ENCODE measurements around the gene ALG14. TPM values are rescaled to one million over a fixed set of nuclear protein-coding genes. Genes with fewer than 3 reads are reported as not detected.
"Not testable (repeated sequence)": the region's sequence is repeated elsewhere in the genome, so short reads cannot be mapped to it uniquely, and the experiment has no call there.

The ALG14 gene
- polyA plus RNA-seq, 3 donors from 2014 or later = 3.1 to 5.4 (median 3.2) TPM

- H3K36me3 Mint-ChIP-seq = peaks cover 4 to 15% (median 11%) of the 10 kb centered on the region in 3 donors
Observed at GRCh38 chr1:95022644-95022926, 50.2 kb downstream of the ALG14 start.

GRCh38 chr1:95021805-95022643 lies 50.7 kb downstream of the ALG14 start:
- H3K4me1 Mint-ChIP-seq = no peaks in the 10 kb centered on the region
- H3K27me3 Mint-ChIP-seq (ENCODE audit: low read depth in 3 of 3) = no peaks in the 10 kb centered on the region
- DNase-seq = no peak
- H3K27ac Mint-ChIP-seq = no peak overlapping the region
- peaks cover 4 to 20% (median 11%) of the 10 kb centered on the region in 3 donors for H3K36me3 Mint-ChIP-seq
- H3K4me3 Mint-ChIP-seq = no peak overlapping the region
- H3K9me3 Mint-ChIP-seq = no peaks in the 10 kb centered on the region

More at GRCh38 chr1:95022644-95022926, 50.2 kb downstream of the ALG14 start:
- no peaks in the 10 kb centered on the region for H3K27me3 Mint-ChIP-seq (ENCODE audit: low read depth in 3 of 3)
- H3K4me3 Mint-ChIP-seq = no peak overlapping the region
- no peaks in the 10 kb centered on the region for H3K9me3 Mint-ChIP-seq
- no peaks in the 10 kb centered on the region for H3K4me1 Mint-ChIP-seq
- no peak overlapping the region for H3K27ac Mint-ChIP-seq
- DNase-seq = no peak

DNA sequence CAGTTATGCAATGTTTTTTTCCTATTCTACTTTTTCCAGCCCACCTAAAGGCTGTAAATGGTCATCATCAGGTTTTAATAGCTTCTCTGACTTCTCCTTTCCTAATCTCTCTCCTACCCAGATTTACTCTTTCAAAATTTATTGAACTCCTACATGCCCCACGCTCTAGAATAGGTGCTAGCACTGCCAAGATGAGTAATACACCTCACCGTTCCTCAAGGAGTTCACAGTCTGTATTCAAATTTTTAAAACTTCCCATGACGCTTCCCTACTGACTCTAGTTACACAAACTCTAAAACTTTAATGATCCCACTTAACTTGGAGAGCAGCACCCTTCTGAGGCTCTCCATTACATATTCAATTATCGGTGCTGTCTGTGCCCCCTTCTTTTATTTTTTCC lies 51.6 kb downstream of the ALG14 start:
- peaks cover 1 to 13% (median 7%) of the 10 kb centered on the region in 3 donors for H3K36me3 Mint-ChIP-seq
- no peaks in the 10 kb centered on the region for H3K9me3 Mint-ChIP-seq
- no peak overlapping the region for H3K27ac Mint-ChIP-seq
- DNase-seq = no peak
- H3K27me3 Mint-ChIP-seq (ENCODE audit: low read depth in 3 of 3) = no peaks in the 10 kb centered on the region
- H3K4me1 Mint-ChIP-seq = no peaks in the 10 kb centered on the region
- no peak overlapping the region for H3K4me3 Mint-ChIP-seq

DNA sequence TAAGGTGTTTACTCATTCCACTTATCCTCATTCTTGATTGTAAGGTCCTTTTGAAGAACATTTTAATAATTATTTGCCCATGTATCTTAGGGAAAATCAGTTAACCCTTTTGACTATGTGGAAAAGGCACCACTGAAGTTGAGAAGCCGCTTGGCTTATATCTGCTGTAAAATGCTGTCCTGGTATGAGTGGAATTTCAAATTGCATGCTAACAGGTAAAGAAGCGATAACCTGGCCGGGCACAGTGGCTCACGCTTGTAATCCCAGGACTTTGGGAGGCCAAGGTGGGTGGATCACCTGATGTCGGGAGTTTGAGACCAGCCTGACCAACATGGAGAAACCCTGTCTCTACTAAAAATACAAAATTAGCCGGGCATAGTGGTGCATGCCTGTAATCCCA lies 53.3 kb downstream of the ALG14 start:
- H3K4me3 Mint-ChIP-seq; DNase-seq; H3K4me1 Mint-ChIP-seq; H3K27ac Mint-ChIP-seq; H3K36me3 Mint-ChIP-seq; H3K27me3 Mint-ChIP-seq (ENCODE audit: low read depth in 3 of 3); H3K9me3 Mint-ChIP-seq: not testable (repeated sequence)

- Mint-ChIP-seq H3K9me3 (peaks cover 0 to 2% (median 0%) of the 10 kb centered on the region in 6 donors), H3K27me3 (ENCODE audit: low read depth in 3 of 3) (no peaks in the 10 kb centered on the region), H3K4me1 (no peaks in the 10 kb centered on the region), H3K27ac (no peak overlapping the region), H3K4me3 (no peak overlapping the region), H3K36me3 (peaks cover 0 to 5% (median 0%) of the 10 kb centered on the region in 3 donors)
- DNase-seq = no peak
Observed at GRCh38 chr1:95018602-95019369, 54.0 kb downstream of the ALG14 start.

DNA sequence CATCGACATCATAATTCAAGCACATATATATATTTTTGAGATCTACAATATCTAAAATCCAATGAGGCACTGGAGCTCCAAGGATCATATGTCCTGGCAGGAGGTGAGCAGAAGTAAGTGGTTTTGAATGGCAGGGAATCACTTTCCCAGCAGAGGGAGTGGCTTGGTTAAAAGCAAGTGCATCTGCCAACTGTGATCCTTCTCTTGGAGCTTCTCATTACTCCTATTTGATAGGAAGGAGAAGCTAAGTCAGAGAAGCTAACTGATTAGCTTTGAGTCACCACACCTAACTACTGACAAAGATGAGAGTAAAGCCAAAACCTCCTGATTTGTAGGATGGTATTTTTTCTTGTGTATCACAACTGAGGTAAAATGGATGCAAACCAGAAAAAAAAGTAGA lies 55.0 kb downstream of the ALG14 start:
- Mint-ChIP-seq H3K27ac (no peak overlapping the region), H3K4me1 (no peaks in the 10 kb centered on the region), H3K9me3 (peaks cover 0 to 2% (median 0%) of the 10 kb centered on the region in 6 donors), H3K27me3 (ENCODE audit: low read depth in 3 of 3) (no peaks in the 10 kb centered on the region), H3K36me3 (peaks cover 0 to 5% (median 0%) of the 10 kb centered on the region in 3 donors), H3K4me3 (no peak overlapping the region)
- DNase-seq = no peak

GRCh38 chr1:95015076-95015475 lies 57.7 kb downstream of the ALG14 start:
- Mint-ChIP-seq H3K36me3 (peaks cover 0 to 5% (median 0%) of the 10 kb centered on the region in 3 donors), H3K4me3 (no peak overlapping the region), H3K27me3 (ENCODE audit: low read depth in 3 of 3) (no peaks in the 10 kb centered on the region), H3K27ac (no peak overlapping the region), H3K4me1 (no peaks in the 10 kb centered on the region), H3K9me3 (peaks cover 0 to 2% (median 0%) of the 10 kb centered on the region in 6 donors)
- DNase-seq = no peak

DNA sequence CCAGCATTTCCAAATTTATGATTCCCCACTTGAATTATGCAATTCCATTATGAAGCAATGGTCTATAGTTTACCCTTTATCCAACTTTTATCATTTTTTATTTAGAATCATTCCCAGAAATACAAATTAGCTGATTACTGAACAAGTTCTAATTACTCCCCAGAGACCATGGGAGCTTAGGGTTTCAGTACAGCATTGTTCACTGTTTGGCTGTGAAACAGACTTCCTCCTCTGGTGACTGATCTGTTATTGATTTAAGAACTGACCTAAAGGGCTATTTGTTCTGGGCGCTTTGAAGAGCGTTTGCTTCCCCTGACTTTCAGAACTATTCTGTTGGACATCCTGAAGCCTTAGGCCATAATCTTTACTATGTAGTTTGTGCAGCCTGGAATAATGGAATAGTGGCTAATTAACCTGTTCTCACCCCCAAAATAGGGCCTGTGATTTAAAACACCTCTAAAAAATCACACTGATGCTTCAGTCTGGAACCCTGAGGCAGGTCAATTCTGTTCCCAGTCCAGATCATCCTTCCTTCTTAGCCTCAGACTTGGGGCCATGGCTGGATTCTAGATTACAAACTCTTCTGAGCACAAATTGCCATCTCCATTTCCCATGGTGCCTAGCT lies 58.7 kb downstream of the ALG14 start:
- Mint-ChIP-seq H3K9me3 (peaks cover 0 to 2% (median 0%) of the 10 kb centered on the region in 6 donors), H3K4me3 (no peak overlapping the region), H3K27ac (no peak overlapping the region), H3K4me1 (no peaks in the 10 kb centered on the region), H3K36me3 (peaks cover 0 to 5% (median 0%) of the 10 kb centered on the region in 3 donors), H3K27me3 (ENCODE audit: low read depth in 3 of 3) (no peaks in the 10 kb centered on the region)
- DNase-seq = no peak

DNA sequence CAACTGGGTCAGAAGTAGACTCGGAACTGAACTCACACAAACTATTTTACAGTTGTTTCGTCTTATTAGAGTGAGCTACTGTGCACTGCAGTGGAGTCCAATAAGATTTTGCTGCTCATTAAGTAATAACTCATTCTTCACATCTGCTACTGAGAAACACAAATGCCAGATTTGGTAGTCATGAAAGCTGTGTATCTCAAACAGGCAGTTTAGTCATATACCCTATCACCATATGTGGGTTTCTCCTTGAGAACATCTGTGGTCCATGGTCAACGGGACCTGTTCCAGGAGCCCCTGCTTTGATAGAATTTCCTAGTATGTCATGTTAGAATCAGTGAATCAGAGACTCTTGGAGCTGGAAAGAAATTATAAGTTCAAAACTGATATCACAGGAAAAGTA lies 60.4 kb downstream of the ALG14 start:
- Mint-ChIP-seq H3K36me3 (peaks cover 0 to 4% (median 0%) of the 10 kb centered on the region in 3 donors), H3K27me3 (ENCODE audit: low read depth in 3 of 3) (no peaks in the 10 kb centered on the region), H3K4me1 (no peaks in the 10 kb centered on the region), H3K9me3 (peaks cover 0 to 2% (median 0%) of the 10 kb centered on the region in 6 donors), H3K4me3 (no peak overlapping the region), H3K27ac (no peak overlapping the region)
- DNase-seq = no peak

DNA sequence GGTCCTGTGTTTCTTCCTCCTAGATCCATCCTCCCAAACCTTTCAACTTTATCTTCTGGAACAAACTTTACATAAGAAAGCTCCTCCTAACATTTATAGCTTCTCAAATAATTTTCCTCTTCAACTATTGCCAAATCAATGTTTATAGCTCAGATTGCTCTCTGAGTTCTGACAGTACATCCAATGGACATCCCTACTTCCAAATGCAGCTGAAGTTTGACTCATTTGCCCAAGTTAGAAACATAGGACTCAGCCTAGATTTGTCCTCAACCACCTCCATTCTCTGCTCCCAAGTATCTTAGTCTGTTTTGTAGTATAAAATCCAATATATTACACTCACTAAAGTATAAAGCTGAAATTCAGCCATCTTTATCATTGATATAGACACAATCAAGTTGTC lies 62.6 kb downstream of the ALG14 start:
- H3K4me1 Mint-ChIP-seq = no peaks in the 10 kb centered on the region
- no peaks in the 10 kb centered on the region for H3K27me3 Mint-ChIP-seq (ENCODE audit: low read depth in 3 of 3)
- DNase-seq = no peak
- no peaks in the 10 kb centered on the region for H3K36me3 Mint-ChIP-seq
- no peak overlapping the region for H3K4me3 Mint-ChIP-seq
- no peaks in the 10 kb centered on the region for H3K9me3 Mint-ChIP-seq
- no peak overlapping the region for H3K27ac Mint-ChIP-seq

DNA sequence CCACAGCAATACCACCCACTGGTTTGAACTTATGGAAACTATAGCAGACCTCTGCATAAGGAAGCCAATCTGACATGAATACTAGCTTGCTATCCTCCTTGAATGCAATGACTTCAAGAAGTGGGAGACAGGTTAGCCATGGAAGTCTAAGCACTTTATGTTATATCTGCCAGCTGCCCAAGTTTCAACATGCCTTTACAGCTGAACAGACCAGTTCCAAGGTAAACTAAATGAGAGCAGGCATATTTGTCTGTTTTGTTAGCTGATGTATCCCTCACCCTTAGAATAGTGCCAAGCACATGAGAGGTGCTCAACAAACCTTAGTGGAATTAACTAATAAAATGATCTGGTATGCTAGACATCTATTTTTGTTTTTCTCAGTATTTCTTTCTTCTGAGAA lies 65.1 kb downstream of the ALG14 start:
- Mint-ChIP-seq H3K9me3 (no peaks in the 10 kb centered on the region), H3K36me3 (no peaks in the 10 kb centered on the region), H3K4me1 (no peaks in the 10 kb centered on the region), H3K27me3 (ENCODE audit: low read depth in 3 of 3) (no peaks in the 10 kb centered on the region), H3K27ac (no peak overlapping the region), H3K4me3 (no peak overlapping the region)
- DNase-seq = no peak

DNA sequence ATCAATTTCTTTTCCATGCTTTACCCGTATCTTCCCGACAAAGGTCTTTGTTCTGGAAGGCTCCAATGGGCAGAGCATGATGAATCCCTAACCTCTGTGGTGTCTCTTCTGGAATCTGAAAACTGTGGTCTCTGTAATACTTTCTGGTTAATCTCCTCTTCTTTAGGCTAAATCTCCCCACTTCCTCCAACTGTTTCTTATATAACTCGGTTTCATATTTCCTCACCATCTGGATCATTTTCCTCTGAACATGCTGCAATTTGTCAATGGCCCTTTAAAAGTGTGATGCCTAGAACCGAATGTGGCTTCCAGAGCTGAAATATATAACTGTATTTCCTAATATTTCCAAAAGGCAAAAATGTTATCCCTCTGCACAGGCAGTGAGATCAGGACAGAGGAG lies 66.1 kb downstream of the ALG14 start:
- Mint-ChIP-seq H3K27me3 (ENCODE audit: low read depth in 3 of 3) (peaks cover 0 to under 1% (median 0%) of the 10 kb centered on the region in 3 donors), H3K4me3 (no peak overlapping the region), H3K4me1 (no peaks in the 10 kb centered on the region), H3K27ac (no peak overlapping the region), H3K9me3 (no peaks in the 10 kb centered on the region), H3K36me3 (no peaks in the 10 kb centered on the region)
- no peak for DNase-seq

GRCh38 chr1:95005584-95005983 lies 67.2 kb downstream of the ALG14 start:
- Mint-ChIP-seq H3K27ac (no peak overlapping the region), H3K27me3 (ENCODE audit: low read depth in 3 of 3) (peaks cover 0 to 3% (median 0%) of the 10 kb centered on the region in 3 donors), H3K36me3 (no peaks in the 10 kb centered on the region), H3K4me1 (no peaks in the 10 kb centered on the region), H3K9me3 (no peaks in the 10 kb centered on the region), H3K4me3 (no peak overlapping the region)
- DNase-seq = no peak

- no peak overlapping the region for H3K27ac Mint-ChIP-seq
- H3K4me3 Mint-ChIP-seq = no peak overlapping the region
- H3K36me3 Mint-ChIP-seq = peaks cover 0 to 8% (median 0%) of the 10 kb centered on the region in 3 donors
- DNase-seq = no peak
- H3K27me3 Mint-ChIP-seq (ENCODE audit: low read depth in 3 of 3) = peaks cover 0 to 6% (median 2%) of the 10 kb centered on the region in 3 donors
- no peaks in the 10 kb centered on the region for H3K4me1 Mint-ChIP-seq
- H3K9me3 Mint-ChIP-seq = no peaks in the 10 kb centered on the region
Observed at GRCh38 chr1:95004013-95004412, 68.7 kb downstream of the ALG14 start.
